WI38 (cell line): ENCODE data around the gene ARID1B.

ENCODE experiments used
- H3K4me3 ChIP-seq: 2 replicates; pipeline ENCODE4 v1.5.1; 2011; ENCODE audit warnings: low read depth, mild to moderate bottlenecking, control low read depth, low read length
- CTCF ChIP-seq: IDR thresholded peaks from 2 replicates; pipeline ENCODE4 v1.5.1; 2012; ENCODE audit warnings: low read depth, mild to moderate bottlenecking, control low read depth, low read length

The ARID1B gene

DNA sequence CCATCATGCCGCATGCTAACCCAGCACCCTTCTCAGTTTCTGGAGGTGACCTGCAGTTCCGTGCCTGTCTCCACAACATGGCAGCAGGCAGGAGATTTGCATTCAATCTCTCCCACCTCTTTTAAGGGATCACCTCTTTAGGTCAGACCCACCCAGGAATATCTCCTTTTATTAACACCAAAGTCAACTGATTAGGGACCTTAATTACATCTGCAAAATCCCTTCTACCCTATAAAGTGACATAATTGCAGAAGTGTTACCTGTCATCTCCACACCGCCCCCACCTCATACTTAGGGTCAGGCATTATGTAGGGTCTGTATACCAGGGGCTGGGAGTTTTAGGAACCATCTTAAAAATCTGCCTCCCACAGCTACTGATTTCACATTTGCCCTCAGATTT is 278.7 kb downstream of the ARID1B start:
- TF ChIP-seq CTCF: no peak
- no peak overlapping the region for H3K4me3 ChIP-seq

DNA sequence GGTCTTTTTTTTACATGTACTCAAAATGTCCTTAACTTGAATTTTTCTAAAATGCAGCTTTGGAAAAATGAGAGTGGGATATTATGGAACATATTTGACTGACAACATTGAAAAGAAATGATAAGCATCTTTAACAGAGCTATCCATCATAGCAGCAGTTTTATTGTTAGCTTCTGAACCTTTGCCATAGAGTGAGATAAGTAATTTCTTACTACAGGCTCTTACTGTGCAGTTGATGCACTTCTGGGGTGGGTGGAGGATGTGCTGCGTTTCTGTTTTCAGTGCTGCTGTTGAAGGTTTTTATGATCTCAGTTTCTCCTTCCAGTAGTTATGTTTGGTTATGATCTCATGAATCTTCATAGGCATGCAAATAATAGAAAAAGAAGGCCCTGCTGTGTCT is 279.1 kb downstream of the ARID1B start:
- H3K4me3 ChIP-seq: no peak overlapping the region

DNA sequence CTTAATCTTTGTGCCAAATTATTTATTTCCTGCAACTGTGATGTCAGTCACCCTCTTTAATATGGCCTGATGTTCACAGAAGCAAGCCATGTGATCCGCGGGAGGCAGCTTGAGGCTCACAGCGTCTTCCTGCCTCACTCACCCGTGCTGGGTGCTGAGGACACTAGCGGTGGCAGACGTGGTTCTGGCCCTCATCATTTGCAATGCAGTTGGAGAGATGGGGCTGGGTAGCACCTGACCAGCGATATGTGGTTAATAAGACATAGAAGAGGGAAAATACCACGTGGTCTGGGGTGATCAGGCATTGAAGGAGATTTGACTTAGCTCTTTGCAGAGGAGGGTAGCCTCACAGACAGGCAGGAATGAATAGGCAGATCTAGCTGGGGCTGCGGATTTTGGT is 281.4 kb downstream of the ARID1B start:
- no peak overlapping the region for H3K4me3 ChIP-seq
- no peak for TF ChIP-seq CTCF

More for the DNA sequence above, 279.1 kb downstream of the ARID1B start:
- TF ChIP-seq CTCF: no peak

- TF ChIP-seq CTCF: no peak
- H3K4me3 ChIP-seq: no peak overlapping the region
Measured at GRCh38 chr6:157059781-157060180, 282.6 kb downstream of the ARID1B start.

DNA sequence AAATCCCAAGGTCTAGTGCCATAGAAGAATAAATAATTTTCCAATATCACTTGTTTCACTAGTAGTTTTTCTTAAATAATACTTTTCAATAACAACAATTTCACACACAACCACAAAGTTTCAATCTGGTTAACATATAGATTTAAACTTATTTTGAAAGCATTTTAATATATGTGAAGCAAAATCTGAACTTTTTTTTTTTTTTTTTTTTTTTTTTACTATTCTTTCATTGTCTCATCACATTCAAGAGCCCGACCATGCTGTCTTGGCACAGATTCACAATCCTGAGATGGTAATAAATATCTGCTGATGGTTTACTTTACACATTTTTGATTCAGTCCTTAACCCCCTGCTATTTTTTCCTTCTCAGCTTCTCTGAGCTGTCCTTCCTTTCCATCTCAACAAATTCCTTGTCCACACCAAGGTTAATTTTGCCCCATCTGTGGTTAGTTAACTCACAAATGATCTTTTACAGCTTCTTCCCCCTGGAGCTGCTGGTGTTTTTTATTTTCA is 283.3 kb downstream of the ARID1B start:
- no peak for TF ChIP-seq CTCF
- H3K4me3 ChIP-seq: no peak overlapping the region

DNA sequence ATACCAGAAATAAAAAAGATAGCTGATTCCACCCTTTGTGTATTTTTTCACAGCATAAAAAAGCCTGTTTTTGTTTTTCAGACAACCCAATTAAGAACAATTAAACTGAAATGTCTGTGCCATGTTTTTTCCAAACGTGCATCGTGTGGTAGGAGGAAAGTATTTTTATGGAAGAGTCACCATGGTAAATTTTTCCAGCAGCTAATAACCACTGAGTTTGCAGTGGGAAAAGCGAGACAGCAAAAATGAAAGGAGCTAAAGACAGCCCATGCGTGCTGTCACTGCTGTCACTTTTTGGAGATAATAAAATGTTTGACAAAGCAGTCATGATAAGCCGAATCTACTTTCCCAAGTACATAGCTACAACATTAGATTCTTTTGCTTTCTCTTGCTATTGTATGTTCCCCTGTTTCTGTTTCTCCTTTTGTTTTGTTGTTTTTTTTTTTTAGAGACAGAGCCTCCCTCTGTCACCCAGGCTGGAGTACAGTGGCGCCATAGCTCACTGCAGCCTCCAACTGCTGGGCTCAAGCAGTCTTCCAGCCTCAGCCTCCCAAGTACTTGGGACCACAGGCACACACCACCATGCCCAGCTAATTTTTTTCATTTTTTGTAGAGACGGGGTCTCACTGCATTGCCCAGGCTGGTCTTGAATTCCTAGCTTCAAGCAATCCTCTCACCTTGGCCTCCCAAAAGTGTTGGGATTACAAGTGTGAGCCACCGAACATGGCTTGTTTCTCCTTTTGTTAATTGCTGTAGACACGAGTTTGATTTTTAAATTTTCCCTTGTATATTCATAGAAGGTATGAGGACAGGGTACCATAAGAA is 284.8 kb downstream of the ARID1B start:
- no peak overlapping the region for H3K4me3 ChIP-seq
- no peak for TF ChIP-seq CTCF

GRCh38 chr6:157063176-157063905 is 286.2 kb downstream of the ARID1B start:
- no peak for TF ChIP-seq CTCF
- H3K4me3 ChIP-seq: no peak overlapping the region
